SK-N-DZ (cell line): ENCODE measurements around the gene RGP1. TPM values are rescaled to one million over a fixed set of nuclear protein-coding genes. Genes with fewer than 3 reads are reported as not detected.

Experiments used
- DNase-seq: peaks from one replicate; pipeline ENCODE4 v3.0.0-alpha.2; 2015; ENCODE audit warnings: low spot score
- polyA plus RNA-seq, 2 experiments: library from polyadenylated mRNA; depleted of rRNA; stranded (reverse); fragments of >200 nt; gene quantifications; 2 replicates each; pipeline ENCODE4 v1.2.3, GENCODE V29; 2014

RGP1 gene, protein sequence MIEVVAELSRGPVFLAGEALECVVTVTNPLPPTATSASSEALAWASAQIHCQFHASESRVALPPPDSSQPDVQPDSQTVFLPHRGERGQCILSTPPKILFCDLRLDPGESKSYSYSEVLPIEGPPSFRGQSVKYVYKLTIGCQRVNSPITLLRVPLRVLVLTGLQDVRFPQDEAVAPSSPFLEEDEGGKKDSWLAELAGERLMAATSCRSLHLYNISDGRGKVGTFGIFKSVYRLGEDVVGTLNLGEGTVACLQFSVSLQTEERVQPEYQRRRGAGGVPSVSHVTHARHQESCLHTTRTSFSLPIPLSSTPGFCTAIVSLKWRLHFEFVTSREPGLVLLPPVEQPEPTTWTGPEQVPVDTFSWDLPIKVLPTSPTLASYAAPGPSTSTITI
- polyA plus RNA-seq (2014; cell fraction: cytosol; rRNA removed), result 11.0 and 12.5 TPM in 2 replicates
- 14.0 and 18.3 TPM in 2 replicates for polyA plus RNA-seq (2014; cell fraction: nucleus; rRNA removed)

DNA sequence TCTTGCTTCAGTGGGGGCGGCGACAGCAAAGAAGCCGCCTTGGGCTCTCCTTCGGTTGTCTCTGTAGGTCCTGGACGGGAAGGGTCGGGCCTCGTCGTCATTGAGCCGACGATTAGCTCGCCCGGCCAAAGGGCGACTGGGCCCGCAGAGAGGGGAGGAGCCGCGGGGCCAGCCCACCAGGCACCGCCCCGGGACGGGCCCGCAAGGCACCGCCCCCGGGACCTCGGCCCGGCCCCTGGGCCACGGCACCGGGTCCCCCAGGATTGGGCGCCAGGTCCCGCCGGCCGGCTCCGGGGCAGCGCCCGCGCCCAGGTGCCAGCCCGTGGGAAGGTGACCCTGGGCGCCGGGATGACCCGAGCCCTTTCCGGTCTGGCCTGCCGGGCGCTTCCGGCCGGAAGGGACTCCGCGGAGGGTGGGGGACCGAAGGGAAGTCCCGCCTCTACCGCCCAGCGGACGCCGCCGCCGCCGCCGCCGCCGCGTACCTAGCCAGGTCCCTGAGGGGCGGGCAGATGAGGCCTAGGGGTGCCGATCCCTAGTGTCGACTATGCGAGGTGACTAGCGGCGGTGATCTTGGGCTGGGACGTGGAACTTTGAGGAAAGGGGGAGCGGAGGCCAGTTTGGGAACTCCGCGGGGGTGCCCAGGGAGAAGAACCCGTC, at the start of gene RGP1, which contains the start of gene GBA2:
RGP1 (plus strand) TSS at position 430 of the 657 bp plus-strand sequence. CDS start 469 bp downstream, outside the sequence.
GBA2 (minus strand) TSS at position 371 of the 657 bp plus-strand sequence. CDS start 524 bp downstream, outside the sequence.
- peak; percentile 66 for DNase-seq

DNA sequence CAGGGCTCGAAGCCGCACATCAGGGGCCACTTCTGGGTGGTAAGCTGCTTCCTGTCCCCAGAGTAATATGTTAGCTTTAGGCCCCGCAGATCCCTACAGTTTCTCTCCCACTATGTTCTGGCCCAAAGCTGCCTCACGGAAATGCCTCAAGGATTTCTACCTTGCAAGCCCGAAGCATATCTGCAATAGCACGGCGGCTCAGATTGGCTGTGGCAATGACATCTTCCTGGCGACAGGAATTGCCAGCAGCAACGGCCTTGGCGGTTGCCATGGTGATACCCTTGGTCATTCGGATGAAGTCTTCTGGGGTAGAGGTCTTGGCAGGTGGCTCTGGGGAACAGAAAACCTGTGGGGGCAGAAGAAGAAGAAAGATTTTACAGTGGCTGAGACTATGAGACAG, 49.1 kb upstream of the RGP1 start:
- no peak for DNase-seq

- no peak for DNase-seq
Measured at GRCh38 chr9:35700942-35701341, 48.1 kb upstream of the RGP1 start.

DNA sequence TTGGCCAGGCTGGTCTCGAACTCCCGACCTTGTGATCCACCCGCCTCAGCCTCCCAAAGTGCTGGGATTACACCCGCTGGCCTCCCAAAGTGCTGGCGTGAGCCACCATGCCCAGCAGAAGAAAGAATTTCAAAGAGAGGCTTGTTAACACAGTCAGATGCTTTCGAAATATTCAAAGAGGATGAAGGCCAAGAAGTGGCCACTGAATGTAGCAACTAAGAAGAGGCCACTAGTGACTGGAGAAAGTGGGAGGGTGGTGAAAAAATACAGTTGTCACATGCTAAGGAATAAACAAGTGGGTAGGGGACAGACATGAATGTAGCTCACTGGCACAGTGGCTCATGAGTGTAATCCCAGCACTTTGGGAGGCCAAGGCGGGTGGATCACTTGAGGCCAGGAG, 46.4 kb upstream of the RGP1 start:
- no peak for DNase-seq

DNA sequence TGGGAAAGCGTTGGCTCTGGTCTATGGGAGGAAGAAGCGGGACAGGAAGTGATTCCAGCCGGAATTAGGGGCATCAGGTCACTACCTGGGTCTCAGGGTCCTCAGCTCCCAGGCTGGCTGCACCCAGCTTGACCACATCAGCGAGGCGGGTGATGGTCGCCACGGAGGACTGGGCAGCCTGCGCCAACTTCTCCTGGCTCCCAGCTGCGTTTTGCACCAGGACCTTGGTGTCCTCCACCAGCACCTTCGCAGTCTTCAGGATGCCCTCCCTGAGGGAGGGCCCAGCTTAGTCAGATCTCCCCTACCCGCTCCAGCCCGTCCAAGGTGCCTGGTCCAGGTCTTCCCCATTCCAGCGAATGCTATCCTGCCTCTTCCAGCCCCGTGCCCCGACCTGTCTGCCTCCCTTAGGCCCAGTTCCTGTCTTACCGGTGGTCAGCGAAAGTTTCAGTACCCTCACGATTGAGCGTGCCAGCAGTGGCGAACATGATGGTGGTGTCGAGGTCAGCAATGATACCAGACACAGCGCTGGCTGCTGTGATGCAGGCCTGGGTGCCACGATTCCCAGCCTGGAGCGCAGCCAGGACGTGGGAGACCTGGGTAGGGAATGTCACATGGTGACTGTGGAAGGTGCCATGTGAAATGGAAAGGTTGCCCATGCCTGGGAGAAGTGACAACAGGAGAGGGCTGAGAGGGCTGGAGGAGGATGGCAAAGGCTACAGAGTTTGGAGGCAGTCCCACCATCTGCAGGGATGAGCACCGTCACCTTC, 45.0 kb upstream of the RGP1 start:
- no peak for DNase-seq

- DNase-seq, result no peak
Measured at GRCh38 chr9:35705372-35705771, 43.7 kb upstream of the RGP1 start.

DNA sequence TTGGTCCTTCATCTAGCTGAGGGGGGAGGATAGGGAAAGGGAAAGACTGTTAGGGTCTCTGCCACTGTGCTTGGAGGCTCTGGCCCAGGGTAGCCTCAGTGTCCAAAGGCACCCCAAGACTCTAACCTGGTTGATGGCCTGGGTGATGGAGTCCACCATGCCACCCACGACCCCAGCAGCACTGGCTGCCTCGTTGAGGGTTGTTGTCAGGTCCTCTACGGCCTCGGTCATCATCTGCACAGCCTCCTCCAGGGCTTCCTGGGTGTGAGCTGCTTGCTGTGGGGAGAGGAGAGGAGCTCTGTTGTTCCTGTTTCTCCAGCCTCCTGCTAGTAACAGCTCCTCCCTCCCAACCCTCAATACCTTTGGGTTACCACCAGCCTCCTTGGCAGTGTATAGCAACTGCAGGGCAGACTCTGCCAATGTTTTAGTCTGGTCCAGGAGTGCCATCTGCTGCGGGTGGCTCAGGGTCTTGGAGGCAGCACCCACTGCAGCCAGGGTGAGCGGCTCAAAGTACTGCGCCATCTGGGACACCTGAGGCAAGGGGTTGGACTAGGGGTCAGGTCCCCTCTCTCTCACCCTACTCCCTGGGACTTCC, 43.2 kb upstream of the RGP1 start:
- DNase-seq, result no peak

- DNase-seq, result no peak
Measured at GRCh38 chr9:35706951-35707350, 42.1 kb upstream of the RGP1 start.

GRCh38 chr9:35708146-35708545, 40.9 kb upstream of the RGP1 start:
- no peak for DNase-seq

- no peak for DNase-seq
Measured at GRCh38 chr9:35710818-35711500, 38.1 kb upstream of the RGP1 start.

GRCh38 chr9:35711501-35712428, 37.3 kb upstream of the RGP1 start:
- DNase-seq, result no peak

- no peak for DNase-seq
Measured at GRCh38 chr9:35712762-35713400, 36.2 kb upstream of the RGP1 start.

- DNase-seq, result no peak
Measured at GRCh38 chr9:35713578-35713977, 35.5 kb upstream of the RGP1 start.

DNA sequence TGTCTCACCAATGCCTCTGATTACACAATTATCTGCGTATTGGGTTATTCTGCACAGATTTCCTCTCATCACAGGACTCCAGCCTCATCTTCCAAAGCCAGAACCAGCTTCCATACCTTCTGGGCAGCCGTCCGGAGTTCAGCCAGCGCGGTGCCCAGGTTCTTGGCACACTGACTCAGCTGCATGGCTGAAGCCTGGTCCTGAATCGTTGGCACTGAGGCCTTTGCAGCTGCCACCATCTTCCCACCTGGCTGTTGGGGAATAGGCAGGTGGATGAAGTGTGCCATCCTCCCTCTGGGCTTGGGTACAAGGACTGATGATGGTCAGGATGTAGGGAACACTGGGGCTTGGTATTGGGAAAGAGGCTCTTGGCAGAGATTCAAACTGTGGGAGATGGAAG, 35.0 kb upstream of the RGP1 start:
- no peak for DNase-seq

- DNase-seq, result no peak
Measured at GRCh38 chr9:35714579-35715252, 34.4 kb upstream of the RGP1 start.

DNA sequence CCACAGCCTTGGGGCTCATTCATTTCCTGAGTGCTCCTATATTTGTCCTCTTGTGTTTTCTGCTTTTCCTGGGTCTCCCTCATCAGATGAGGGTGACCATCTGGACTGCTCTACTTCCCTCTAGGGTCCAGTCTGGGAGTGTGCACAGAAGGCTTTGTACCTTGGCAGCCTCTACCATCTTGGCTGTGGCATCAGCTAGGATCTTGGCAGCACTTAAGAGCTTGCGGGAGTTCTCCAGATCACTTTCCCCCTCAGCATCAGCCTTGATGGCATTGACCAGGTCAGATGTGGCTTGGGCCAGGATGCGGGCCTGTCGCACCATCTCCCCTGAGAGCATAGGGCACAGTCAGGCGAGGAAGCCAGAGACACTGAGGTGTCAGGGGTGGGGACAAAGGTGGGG, 32.9 kb upstream of the RGP1 start:
- DNase-seq, result no peak

DNA sequence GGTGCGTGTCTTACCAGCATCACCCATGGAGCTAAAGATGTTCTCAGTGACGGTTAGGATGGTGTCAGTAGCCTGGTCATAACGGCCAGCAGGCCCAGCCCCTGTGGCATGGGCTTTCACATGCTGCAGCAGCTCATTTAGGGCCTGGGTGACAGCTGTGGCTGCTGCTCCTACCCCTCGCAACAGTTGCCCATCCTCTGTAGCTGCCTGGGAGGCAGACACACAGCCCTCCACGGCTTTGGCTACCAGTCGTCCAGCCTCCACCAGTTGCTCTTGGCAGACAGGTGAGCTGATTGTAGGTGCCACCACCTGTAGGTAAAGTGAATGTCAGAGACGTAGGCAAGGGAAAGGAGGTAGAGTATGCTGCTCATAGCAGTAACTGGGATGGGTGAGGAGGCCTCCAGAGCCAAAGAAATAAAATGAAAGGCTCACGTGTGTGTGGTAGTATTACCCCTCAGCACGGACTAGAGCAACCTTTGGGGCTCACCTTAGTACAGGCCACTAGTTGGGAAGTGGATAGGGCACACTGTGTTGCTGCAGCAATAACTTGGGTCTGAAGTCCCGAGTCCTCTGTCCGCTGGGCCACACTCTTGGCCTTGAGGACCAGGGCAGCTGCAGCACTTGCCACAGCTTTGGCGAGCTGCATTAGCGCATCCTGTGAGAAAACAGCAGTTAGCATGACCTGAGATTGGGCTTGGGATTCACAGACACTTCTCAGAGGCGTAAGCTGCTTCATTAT, 31.8 kb upstream of the RGP1 start:
- DNase-seq, result no peak
